Measurements from ENCODE around the gene NNT.
"Not testable (repeated sequence)": the region's sequence is repeated elsewhere in the genome, so short reads cannot be mapped to it uniquely, and the experiment has no call there.

Gene NNT

DNA sequence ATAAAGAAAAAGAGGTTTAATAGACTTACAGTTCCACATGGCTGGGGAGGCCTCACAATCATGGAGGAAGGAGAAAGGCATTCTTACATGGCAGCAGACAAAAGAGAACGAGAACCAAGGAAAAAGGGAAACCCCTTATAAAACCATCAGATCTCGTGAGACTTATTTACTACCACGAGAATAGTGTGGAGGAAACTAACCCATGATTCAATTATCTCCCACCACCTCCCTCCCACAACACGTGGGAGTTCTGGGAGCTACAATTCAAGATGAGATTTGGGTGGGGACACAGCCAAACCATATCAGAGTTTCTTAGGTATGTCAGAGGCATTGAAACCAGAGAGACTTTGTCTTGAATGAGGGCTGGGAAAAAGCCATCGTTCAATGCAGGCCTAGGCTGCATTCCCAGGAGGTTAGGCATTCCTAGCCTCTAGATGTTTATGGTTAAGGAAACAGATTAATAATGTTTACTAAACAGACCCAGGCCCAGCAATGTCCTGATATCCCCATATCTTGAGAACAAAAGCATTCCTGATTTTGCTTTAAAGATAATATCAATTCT, 38.6 kb upstream of the NNT start:
- Histone ChIP-seq H3K27ac (ENCODE audit: insufficient read depth, low read length, poor library complexity, severe bottlenecking) (no peak overlapping the region), H3K9me3 (ENCODE audit: control insufficient read depth, low read length) (no peaks in the 10 kb centered on the region), H3K4me3 (ENCODE audit: insufficient read depth, low read depth, low read length, poor library complexity, severe bottlenecking) (no peak overlapping the region), H3K4me1 (ENCODE audit: control insufficient read depth, insufficient read depth, low read length, poor library complexity, severe bottlenecking) (no peaks in the 10 kb centered on the region), H3K27me3 (replicated peaks; ENCODE audit: control insufficient read depth, insufficient read depth, low read length, poor library complexity, severe bottlenecking) (no peaks in the 10 kb centered on the region), H3K36me3 (ENCODE audit: control insufficient read depth, insufficient read depth, low read length) (no peaks in the 10 kb centered on the region)
- no peak for DNase-seq

DNA sequence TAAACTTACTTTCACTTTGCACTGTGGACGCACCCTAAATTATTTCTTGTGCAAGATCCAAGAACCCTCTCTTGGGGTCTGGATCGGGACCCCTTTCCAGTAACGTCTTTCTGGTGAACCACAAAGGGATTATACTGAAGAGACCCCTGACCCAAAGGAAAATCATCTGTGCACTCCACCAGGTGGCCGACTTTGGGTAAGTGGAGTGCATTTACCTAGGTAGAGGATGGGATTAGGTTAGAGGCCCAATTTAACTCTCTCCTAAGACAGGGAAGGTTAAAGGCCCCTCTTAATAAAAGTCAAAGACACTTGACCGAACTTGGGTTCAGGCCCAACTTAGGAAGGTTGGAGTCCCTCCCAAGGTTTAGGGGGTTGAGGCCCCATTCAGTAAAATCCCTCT, 37.9 kb upstream of the NNT start:
- Histone ChIP-seq H3K36me3 (ENCODE audit: control insufficient read depth, insufficient read depth, low read length) (no peaks in the 10 kb centered on the region), H3K4me3 (ENCODE audit: insufficient read depth, low read depth, low read length, poor library complexity, severe bottlenecking) (no peak overlapping the region), H3K27ac (ENCODE audit: insufficient read depth, low read length, poor library complexity, severe bottlenecking) (no peak overlapping the region), H3K9me3 (ENCODE audit: control insufficient read depth, low read length) (no peaks in the 10 kb centered on the region), H3K27me3 (replicated peaks; ENCODE audit: control insufficient read depth, insufficient read depth, low read length, poor library complexity, severe bottlenecking) (no peaks in the 10 kb centered on the region), H3K4me1 (ENCODE audit: control insufficient read depth, insufficient read depth, low read length, poor library complexity, severe bottlenecking) (no peaks in the 10 kb centered on the region)
- no peak for DNase-seq

DNA sequence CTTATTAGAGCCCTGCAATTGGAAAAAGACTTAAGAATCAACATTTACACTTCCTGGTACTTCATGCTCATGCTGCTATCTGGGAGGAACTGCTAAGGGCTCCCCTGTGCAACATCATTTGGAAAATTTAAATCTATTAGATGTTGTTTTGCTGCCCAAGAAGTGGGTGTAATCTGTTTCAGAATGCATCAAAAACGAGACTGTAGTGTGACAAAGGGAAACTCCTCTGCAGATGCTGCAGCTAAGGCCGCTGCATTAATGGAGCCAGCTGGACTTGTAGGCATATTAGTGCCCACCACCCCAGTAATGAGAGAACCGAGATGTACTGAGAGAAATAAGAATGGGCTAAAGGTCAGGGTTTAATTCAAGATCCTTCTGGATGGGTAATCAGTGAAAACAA, 35.0 kb upstream of the NNT start:
- H3K9me3 ChIP-seq (ENCODE audit: control insufficient read depth, low read length) = no peaks in the 10 kb centered on the region
- no peaks in the 10 kb centered on the region for H3K4me1 ChIP-seq (ENCODE audit: control insufficient read depth, insufficient read depth, low read length, poor library complexity, severe bottlenecking)
- no peak overlapping the region for H3K4me3 ChIP-seq (ENCODE audit: insufficient read depth, low read depth, low read length, poor library complexity, severe bottlenecking)
- H3K27me3 ChIP-seq (replicated peaks; ENCODE audit: control insufficient read depth, insufficient read depth, low read length, poor library complexity, severe bottlenecking) = no peaks in the 10 kb centered on the region
- no peak overlapping the region for H3K27ac ChIP-seq (ENCODE audit: insufficient read depth, low read length, poor library complexity, severe bottlenecking)
- no peaks in the 10 kb centered on the region for H3K36me3 ChIP-seq (ENCODE audit: control insufficient read depth, insufficient read depth, low read length)
- DNase-seq = no peak

DNA sequence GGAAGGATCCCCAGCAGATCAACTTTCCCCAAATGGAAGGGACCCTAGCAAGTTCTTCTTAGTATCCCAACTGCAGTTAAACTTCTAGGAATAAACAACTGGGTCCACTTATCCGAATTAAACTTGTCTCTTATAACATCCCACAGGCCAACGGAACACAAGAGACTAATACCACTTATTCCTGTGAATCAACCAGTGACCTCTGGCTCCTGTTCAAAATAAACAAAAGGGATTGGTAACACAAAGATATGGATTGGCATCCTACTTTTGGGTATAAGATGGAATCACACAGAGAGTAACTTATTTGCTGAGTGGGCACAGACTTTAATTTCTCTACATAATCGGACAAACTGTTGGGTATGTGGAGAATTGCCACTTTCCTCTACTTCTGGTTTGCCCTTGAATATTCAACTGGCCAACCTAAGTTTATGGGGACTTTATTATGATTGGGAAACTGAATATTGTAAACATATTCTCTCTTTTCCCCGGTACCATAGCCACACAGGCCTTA, 33.7 kb upstream of the NNT start:
- H3K27ac ChIP-seq (ENCODE audit: insufficient read depth, low read length, poor library complexity, severe bottlenecking) = no peak overlapping the region
- H3K36me3 ChIP-seq (ENCODE audit: control insufficient read depth, insufficient read depth, low read length) = no peaks in the 10 kb centered on the region
- H3K27me3 ChIP-seq (replicated peaks; ENCODE audit: control insufficient read depth, insufficient read depth, low read length, poor library complexity, severe bottlenecking) = no peaks in the 10 kb centered on the region

DNA sequence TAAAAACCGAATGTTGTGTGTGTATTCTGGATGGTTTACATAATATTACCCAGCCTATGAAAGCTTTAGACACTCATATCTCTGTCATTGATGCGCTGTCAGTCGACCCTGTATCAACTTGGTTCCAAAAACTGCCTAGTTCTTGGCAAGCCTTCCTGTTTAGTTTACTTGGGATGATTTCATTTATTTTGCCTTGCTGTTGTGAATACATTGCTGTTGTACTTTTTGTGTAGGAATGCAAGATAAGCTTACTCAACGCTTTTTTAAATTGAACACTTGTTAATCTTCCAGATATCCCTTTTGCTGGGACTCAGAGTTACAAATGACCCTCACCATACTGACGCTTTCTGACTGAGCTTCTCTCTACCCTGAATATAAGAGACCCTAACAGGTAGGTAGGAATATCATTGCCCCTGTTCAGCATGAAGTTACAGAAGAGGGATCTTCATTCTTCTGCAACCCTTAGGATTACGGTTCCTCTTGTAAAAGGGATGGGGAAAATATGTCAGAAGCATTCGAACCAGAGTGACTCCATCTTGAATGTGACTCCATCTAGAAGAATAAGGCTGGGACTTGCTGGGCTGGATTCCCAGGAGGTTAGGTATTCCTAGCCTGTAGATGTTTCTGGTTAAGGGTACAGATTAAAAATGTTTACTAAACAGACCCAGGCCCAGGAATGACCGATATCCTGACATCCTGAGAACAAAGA, 32.4 kb upstream of the NNT start:
- Histone ChIP-seq H3K9me3 (ENCODE audit: control insufficient read depth, low read length) (no peaks in the 10 kb centered on the region), H3K27ac (ENCODE audit: insufficient read depth, low read length, poor library complexity, severe bottlenecking) (no peak overlapping the region), H3K36me3 (ENCODE audit: control insufficient read depth, insufficient read depth, low read length) (peaks cover 7% of the 10 kb centered on the region), H3K27me3 (replicated peaks; ENCODE audit: control insufficient read depth, insufficient read depth, low read length, poor library complexity, severe bottlenecking) (no peaks in the 10 kb centered on the region), H3K4me3 (ENCODE audit: insufficient read depth, low read depth, low read length, poor library complexity, severe bottlenecking) (no peak overlapping the region), H3K4me1 (ENCODE audit: control insufficient read depth, insufficient read depth, low read length, poor library complexity, severe bottlenecking) (no peaks in the 10 kb centered on the region)
- no peak for DNase-seq

More for the DNA sequence above, 33.7 kb upstream of the NNT start:
- Histone ChIP-seq H3K4me3 (ENCODE audit: insufficient read depth, low read depth, low read length, poor library complexity, severe bottlenecking) (no peak overlapping the region), H3K4me1 (ENCODE audit: control insufficient read depth, insufficient read depth, low read length, poor library complexity, severe bottlenecking) (no peaks in the 10 kb centered on the region), H3K9me3 (ENCODE audit: control insufficient read depth, low read length) (no peaks in the 10 kb centered on the region)
- no peak for DNase-seq

DNA sequence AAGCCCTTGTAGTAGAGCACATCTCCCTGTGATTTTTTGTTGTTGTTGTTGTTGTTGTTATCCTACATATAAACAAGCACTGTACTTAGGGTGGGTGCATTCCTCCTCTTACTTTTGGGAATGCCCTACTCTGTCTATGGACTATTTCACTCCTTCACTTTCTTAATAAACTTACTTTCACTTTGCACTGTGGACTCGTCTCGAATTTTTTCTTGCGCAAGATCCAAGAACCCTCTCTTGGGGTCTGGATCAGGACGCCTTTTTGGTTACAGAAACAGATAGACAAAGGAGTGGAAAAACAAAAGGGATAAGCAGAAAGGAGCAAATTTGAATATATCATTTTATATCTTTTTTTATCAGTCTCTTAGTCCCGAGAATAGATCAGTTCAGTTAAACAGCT, 31.7 kb upstream of the NNT start:
- Histone ChIP-seq H3K4me3 (ENCODE audit: insufficient read depth, low read depth, low read length, poor library complexity, severe bottlenecking) (no peak overlapping the region), H3K27ac (ENCODE audit: insufficient read depth, low read length, poor library complexity, severe bottlenecking) (no peak overlapping the region), H3K27me3 (replicated peaks; ENCODE audit: control insufficient read depth, insufficient read depth, low read length, poor library complexity, severe bottlenecking) (no peaks in the 10 kb centered on the region), H3K36me3 (ENCODE audit: control insufficient read depth, insufficient read depth, low read length) (peaks cover 7% of the 10 kb centered on the region), H3K4me1 (ENCODE audit: control insufficient read depth, insufficient read depth, low read length, poor library complexity, severe bottlenecking) (no peaks in the 10 kb centered on the region), H3K9me3 (ENCODE audit: control insufficient read depth, low read length) (no peaks in the 10 kb centered on the region)
- no peak for DNase-seq

DNA sequence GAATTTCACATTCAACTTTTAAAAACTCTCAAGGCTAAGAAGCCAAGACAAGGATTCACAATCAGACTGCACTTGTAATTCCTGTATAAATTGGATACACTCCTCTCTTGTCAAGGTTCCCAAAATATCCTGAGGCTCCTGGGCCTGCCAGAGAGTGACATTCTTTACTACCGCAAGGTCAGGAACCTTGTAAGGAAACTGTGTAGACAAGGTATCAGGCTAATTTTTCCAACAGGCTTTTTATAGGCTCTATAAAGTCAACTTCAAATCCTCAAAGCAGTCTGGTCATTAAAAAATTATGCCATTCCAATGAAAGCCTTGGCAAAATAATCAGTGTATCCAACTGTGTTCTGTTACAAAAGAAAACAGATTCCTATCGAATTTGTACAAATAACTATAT, 30.6 kb upstream of the NNT start:
- DNase-seq = no peak
- H3K27me3 ChIP-seq (replicated peaks; ENCODE audit: control insufficient read depth, insufficient read depth, low read length, poor library complexity, severe bottlenecking) = no peaks in the 10 kb centered on the region

DNA sequence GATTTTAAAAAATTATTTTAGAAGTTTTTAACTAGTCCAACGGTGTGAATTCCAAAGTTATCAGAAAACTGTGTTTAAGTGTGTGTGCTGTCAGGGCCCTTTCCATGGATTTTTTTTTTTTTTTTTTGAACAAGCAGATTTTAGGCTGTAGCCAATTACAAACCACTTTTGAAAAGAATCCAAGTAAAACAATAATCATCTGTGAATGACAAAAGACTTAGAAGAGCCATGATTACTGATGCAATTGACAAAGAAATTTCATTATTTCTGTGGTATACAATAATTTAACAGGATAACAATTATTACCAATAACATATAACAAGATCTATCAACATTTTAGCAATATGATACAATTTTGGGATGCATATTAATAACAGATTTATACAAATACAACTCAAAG, 29.9 kb upstream of the NNT start:
- Histone ChIP-seq H3K27me3 (replicated peaks; ENCODE audit: control insufficient read depth, insufficient read depth, low read length, poor library complexity, severe bottlenecking) (no peaks in the 10 kb centered on the region), H3K27ac (ENCODE audit: insufficient read depth, low read length, poor library complexity, severe bottlenecking) (no peak overlapping the region), H3K36me3 (ENCODE audit: control insufficient read depth, insufficient read depth, low read length) (peaks cover 7% of the 10 kb centered on the region), H3K4me1 (ENCODE audit: control insufficient read depth, insufficient read depth, low read length, poor library complexity, severe bottlenecking) (no peaks in the 10 kb centered on the region), H3K9me3 (ENCODE audit: control insufficient read depth, low read length) (no peaks in the 10 kb centered on the region), H3K4me3 (ENCODE audit: insufficient read depth, low read depth, low read length, poor library complexity, severe bottlenecking) (no peak overlapping the region)
- no peak for DNase-seq

More for the DNA sequence above, 30.6 kb upstream of the NNT start:
- Histone ChIP-seq H3K27ac (ENCODE audit: insufficient read depth, low read length, poor library complexity, severe bottlenecking) (no peak overlapping the region), H3K4me1 (ENCODE audit: control insufficient read depth, insufficient read depth, low read length, poor library complexity, severe bottlenecking) (no peaks in the 10 kb centered on the region), H3K36me3 (ENCODE audit: control insufficient read depth, insufficient read depth, low read length) (peaks cover 7% of the 10 kb centered on the region), H3K4me3 (ENCODE audit: insufficient read depth, low read depth, low read length, poor library complexity, severe bottlenecking) (no peak overlapping the region), H3K9me3 (ENCODE audit: control insufficient read depth, low read length) (no peaks in the 10 kb centered on the region)

DNA sequence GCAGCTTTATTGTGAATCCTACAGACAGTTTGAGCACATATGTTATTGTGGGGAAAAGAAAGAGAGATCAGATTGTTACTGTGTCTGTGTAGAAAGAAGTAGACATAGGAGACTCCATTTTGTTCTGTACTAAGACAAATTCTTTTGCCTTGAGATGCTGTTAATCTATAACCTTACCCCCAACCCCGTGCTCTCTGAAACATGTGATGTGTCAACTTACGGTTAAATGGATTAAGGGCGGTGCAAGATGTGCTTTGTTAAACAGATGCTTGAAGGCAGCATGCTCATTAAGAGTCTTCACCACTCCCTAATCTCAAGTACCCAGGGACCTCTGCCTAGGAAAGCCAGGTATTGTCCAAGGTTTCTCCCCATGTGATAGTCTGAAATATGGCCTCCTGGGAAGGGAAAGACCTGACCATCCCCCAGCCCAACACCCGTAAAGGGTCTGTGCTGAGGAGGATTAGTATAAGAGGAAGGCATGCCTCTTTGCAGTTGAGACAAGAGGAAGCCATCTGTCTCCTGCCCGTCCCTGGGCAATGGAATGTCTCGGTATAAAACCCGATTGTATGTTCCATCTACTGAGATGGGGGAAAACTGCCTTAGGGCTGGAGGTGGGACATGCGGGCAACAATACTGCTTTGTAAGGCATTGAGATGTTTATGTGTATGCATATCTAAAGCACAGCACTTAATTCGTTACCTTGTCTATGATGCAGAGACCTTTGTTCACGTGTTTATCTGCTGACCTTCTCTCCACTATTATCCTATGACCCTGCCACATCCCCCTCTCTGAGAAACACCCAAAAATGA, 22.4 kb upstream of the NNT start:
- not testable (repeated sequence) for DNase-seq; H3K27ac ChIP-seq (ENCODE audit: insufficient read depth, low read length, poor library complexity, severe bottlenecking); H3K4me1 ChIP-seq (ENCODE audit: control insufficient read depth, insufficient read depth, low read length, poor library complexity, severe bottlenecking); H3K36me3 ChIP-seq (ENCODE audit: control insufficient read depth, insufficient read depth, low read length); H3K27me3 ChIP-seq (replicated peaks; ENCODE audit: control insufficient read depth, insufficient read depth, low read length, poor library complexity, severe bottlenecking); H3K9me3 ChIP-seq (ENCODE audit: control insufficient read depth, low read length); H3K4me3 ChIP-seq (ENCODE audit: insufficient read depth, low read depth, low read length, poor library complexity, severe bottlenecking)

DNA sequence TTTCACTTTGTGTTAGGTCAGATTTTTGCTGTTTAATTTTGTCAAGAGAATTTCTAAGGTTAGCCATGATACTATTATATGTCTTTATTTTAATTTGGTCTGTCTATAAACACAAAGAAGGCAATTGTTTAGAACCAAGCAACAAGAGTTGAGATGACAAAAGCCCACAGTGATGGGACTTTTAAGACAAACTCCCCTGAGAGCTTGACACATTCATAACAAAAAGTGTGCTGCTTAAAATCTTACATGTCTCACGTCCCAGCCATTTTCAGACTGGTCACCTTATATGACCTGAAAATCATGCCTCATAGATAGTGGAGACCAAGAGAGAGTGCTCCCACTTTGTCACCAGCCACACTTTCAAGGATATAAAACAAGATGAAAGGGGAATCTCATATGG, 21.6 kb upstream of the NNT start:
- Histone ChIP-seq H3K27ac (ENCODE audit: insufficient read depth, low read length, poor library complexity, severe bottlenecking) (no peak overlapping the region), H3K4me3 (ENCODE audit: insufficient read depth, low read depth, low read length, poor library complexity, severe bottlenecking) (no peak overlapping the region), H3K27me3 (replicated peaks; ENCODE audit: control insufficient read depth, insufficient read depth, low read length, poor library complexity, severe bottlenecking) (no peaks in the 10 kb centered on the region), H3K36me3 (ENCODE audit: control insufficient read depth, insufficient read depth, low read length) (no peaks in the 10 kb centered on the region), H3K9me3 (ENCODE audit: control insufficient read depth, low read length) (no peaks in the 10 kb centered on the region), H3K4me1 (ENCODE audit: control insufficient read depth, insufficient read depth, low read length, poor library complexity, severe bottlenecking) (no peaks in the 10 kb centered on the region)
- no peak for DNase-seq

Measured in effector memory CD4-positive, alpha-beta T cell (primary cell).